T-cell (primary cell): ENCODE results near the gene DCUN1D4. TPM values are rescaled to one million over a fixed set of nuclear protein-coding genes. Genes with fewer than 3 reads are reported as not detected.
A peak's percentile ranks its signal among the peaks of the same experiment; 100 is the strongest.

Source experiments
- ATAC-seq, 4 experiments: fragments of 200-7000 bp in 3 of 4; fragments of 150-1000 bp in 1 of 4; cut with Tn5 transposase; replicated peaks in 1 of 4; 1 replicate in 3 of 4; 2 replicates in 1 of 4; pipeline ENCODE4 v1.10.0; 2021; ENCODE audit warnings: moderate library complexity in 3 of 4, mild to moderate bottlenecking in 2 of 4, moderate number of reproducible peaks in 1 of 4
- CTCF ChIA-PET, 2 donors: fragments of 300-600 bp; sonication (Branson Sonifier 250); formaldehyde crosslinking; loops; one replicate each; lab custom pipeline; 2022; ENCODE audit warnings: antibody characterized with exemption in 2 of 2; lab: Charles Lee
- POLR2A ChIA-PET, 2 donors: fragments of 300-600 bp; sonication (Branson Sonifier 250); formaldehyde crosslinking; loops; one replicate each; lab custom pipeline; 2022; ENCODE audit warnings: antibody characterized with exemption in 2 of 2; lab: Charles Lee
- DNase-seq, 35 experiments: peaks; one replicate each; pipeline versions ENCODE4 v3.0.0 to v3.0.0-alpha.2; 2013 to 2023
- H3K27ac ChIP-seq: one replicate; pipeline ENCODE4 v1.5.1; 2013; ENCODE audit warnings: low read length
- H3K27me3 ChIP-seq, 2 experiments: replicated peaks in 1 of 2; 1 replicate in 1 of 2; 2 replicates in 1 of 2; pipeline versions ENCODE4 v1.6.1 to v1.7.0; 2013; ENCODE audit warnings: low read length in 1 of 2, mixed read lengths in 1 of 2; ENCODE audit not compliant: control insufficient read depth in 2 of 2, insufficient read depth in 2 of 2; ENCODE audit errors: extremely low read depth in 1 of 2
- H3K36me3 ChIP-seq, 2 donors: 1 replicate in 1 of 2; 2 replicates in 1 of 2; pipeline versions ENCODE4 v1.6.1 to v1.7.0; 2013; ENCODE audit warnings: low read length in 1 of 2; ENCODE audit not compliant: control insufficient read depth in 2 of 2, insufficient read depth in 1 of 2; ENCODE audit errors: extremely low read depth in 1 of 2
- H3K4me1 ChIP-seq, 2 experiments: 1 replicate in 1 of 2; 2 replicates in 1 of 2; pipeline versions ENCODE4 v1.6.1 to v1.7.0; 2013; ENCODE audit warnings: low read length in 2 of 2, mixed read lengths in 1 of 2; ENCODE audit not compliant: insufficient read depth in 2 of 2, control insufficient read depth in 1 of 2; ENCODE audit errors: extremely low read depth in 1 of 2
- H3K4me3 ChIP-seq, 2 donors: 1 replicate in 1 of 2; 2 replicates in 1 of 2; pipeline versions ENCODE4 v1.5.1 to v1.7.0; 2013; ENCODE audit warnings: mild to moderate bottlenecking in 2 of 2, low read length in 1 of 2, moderate library complexity in 1 of 2; ENCODE audit not compliant: control insufficient read depth in 1 of 2; ENCODE audit errors: extremely low read depth in 1 of 2
- H3K9me3 ChIP-seq: 2 replicates; pipeline ENCODE4 v1.7.0; 2013
- H3K27ac Mint-ChIP-seq, 2 donors: one replicate each; pipeline ENCODE4 v1.8.0; 2020 to 2021; ENCODE audit warnings: mild to moderate bottlenecking in 2 of 2, mixed read lengths in 2 of 2
- H3K27me3 Mint-ChIP-seq, 2 donors: one replicate each; pipeline ENCODE4 v1.8.0; 2021 to 2022; ENCODE audit warnings: mixed read lengths in 2 of 2
- H3K36me3 Mint-ChIP-seq: one replicate; pipeline ENCODE4 v1.8.0; 2021; ENCODE audit warnings: mixed read lengths
- H3K4me1 Mint-ChIP-seq, 3 donors: one replicate each; pipeline ENCODE4 v1.8.0; 2020 to 2022; ENCODE audit warnings: mixed read lengths in 3 of 3, mild to moderate bottlenecking in 1 of 3
- H3K4me3 Mint-ChIP-seq, 3 donors: one replicate each; pipeline ENCODE4 v1.8.0; 2020 to 2022; ENCODE audit warnings: mild to moderate bottlenecking in 3 of 3, mixed read lengths in 3 of 3, moderate library complexity in 3 of 3
- H3K9me3 Mint-ChIP-seq, 3 donors: one replicate each; pipeline ENCODE4 v1.8.0; 2020 to 2022; ENCODE audit warnings: mixed read lengths in 3 of 3
- WGBS: methylation state at CpG from one replicate; pipeline ENCODE4 v1.1.5; 2013; ENCODE audit warnings: missing lambda C conversion rate; ENCODE audit not compliant: insufficient coverage; 5-methylcytosine and 5-hydroxymethylcytosine counted together
- total RNA-seq, 35 experiments: library from RNA in 6 of 35; stranded (reverse) in 6 of 35; fragments of 120-200 nt in 1 of 35; gene quantifications; one replicate each; pipeline versions ENCODE4 v1.2.1 to v1.2.4 and lab custom pipeline; 2013 to 2026

DCUN1D4 gene
- total RNA-seq, 5 donors from 2014 or later (not counting 1 experiment from before 2014, with no cell fraction given), result 35.6 to 47.1 (median 37.3) TPM

GRCh38 chr4:51895816-51896408, 53.0 kb downstream of the DCUN1D4 start:
- no peak overlapping the region for H3K27ac ChIP-seq
- H3K27me3 Mint-ChIP-seq, result no peaks in the 10 kb centered on the region
- peaks cover 45% of the 10 kb centered on the region for H3K36me3 Mint-ChIP-seq
- H3K9me3 Mint-ChIP-seq, result no peaks in the 10 kb centered on the region
- POLR2A ChIA-PET, result no interaction called here
- peaks cover 9 to 30% of the 10 kb centered on the region in 2 donors for H3K36me3 ChIP-seq
- H3K27ac Mint-ChIP-seq, result peak overlapping the region in 1 of 2 donors; percentile 40
- peaks cover 0 to 3% (median 2%) of the 10 kb centered on the region in 3 donors for H3K4me1 Mint-ChIP-seq
- H3K9me3 ChIP-seq, result no peaks in the 10 kb centered on the region
- WGBS, result 0% methylated on average over 1 of the region's 2 CpGs
- no peak overlapping the region for H3K4me3 ChIP-seq
- DNase-seq, result peak in 30 of 35 experiments; percentile 1 to 64 (median 22)
- H3K4me1 ChIP-seq, result no peaks in the 10 kb centered on the region
- ATAC-seq, result peak; percentile 79 to 93 (median 86)
- no peak overlapping the region for H3K4me3 Mint-ChIP-seq
- no peaks in the 10 kb centered on the region for H3K27me3 ChIP-seq
- CTCF ChIA-PET, result interaction anchor here (0.6 to 1.3 kb wide), 8 partner anchors 9 to 1099 kb away, joined by 3 to 7 read pairs (median 4); partner anchors contain the start of genes DCUN1D4 (in 1 of the 2) and SGCB (in 1 of the 2)

DNA sequence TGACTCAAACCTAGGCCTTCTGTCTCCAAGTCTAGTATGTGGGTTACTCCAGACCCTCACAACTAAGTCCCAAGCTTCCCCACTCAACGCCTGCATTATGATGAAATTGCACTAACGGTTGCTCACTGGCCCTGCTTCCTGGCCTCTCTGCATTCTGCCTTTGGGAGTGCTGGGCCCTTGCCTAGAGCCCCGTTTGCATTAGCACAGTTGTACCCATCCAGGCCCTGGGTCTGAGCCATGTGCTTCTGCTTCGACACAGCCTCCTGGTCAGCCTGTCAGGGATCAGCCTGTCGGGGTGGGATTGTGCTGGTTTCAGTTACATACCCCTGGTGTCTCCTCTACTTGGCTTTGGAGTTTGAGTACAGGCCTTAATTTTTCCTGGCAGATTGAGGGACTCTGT, 58.4 kb downstream of the DCUN1D4 start:
- Histone ChIP-seq H3K27me3 (no peaks in the 10 kb centered on the region), H3K4me3 (no peak overlapping the region), H3K4me1 (no peaks in the 10 kb centered on the region), H3K27ac (no peak overlapping the region), H3K36me3 (peaks cover 4 to 39% of the 10 kb centered on the region in 2 donors), H3K9me3 (no peaks in the 10 kb centered on the region)
- H3K9me3 Mint-ChIP-seq, result no peaks in the 10 kb centered on the region
- no peaks in the 10 kb centered on the region for H3K27me3 Mint-ChIP-seq
- no peak overlapping the region for H3K27ac Mint-ChIP-seq
- peaks cover 0 to 3% (median 0%) of the 10 kb centered on the region in 3 donors for H3K4me1 Mint-ChIP-seq
- WGBS, result 100% methylated on average over 3 of the region's 5 CpGs
- ChIA-PET POLR2A (no interaction called here), CTCF (no interaction called here)
- no peak overlapping the region for H3K4me3 Mint-ChIP-seq
- DNase-seq (no peak), ATAC-seq (no peak)
- peaks cover 66% of the 10 kb centered on the region for H3K36me3 Mint-ChIP-seq

- Mint-ChIP-seq H3K9me3 (no peaks in the 10 kb centered on the region), H3K4me3 (no peak overlapping the region), H3K36me3 (peaks cover 67% of the 10 kb centered on the region), H3K27ac (no peak overlapping the region), H3K4me1 (peaks cover 0 to 3% (median 0%) of the 10 kb centered on the region in 3 donors), H3K27me3 (no peaks in the 10 kb centered on the region)
- no peaks in the 10 kb centered on the region for H3K9me3 ChIP-seq
- no peak overlapping the region for H3K4me3 ChIP-seq
- ATAC-seq, result no peak
- H3K27me3 ChIP-seq, result no peaks in the 10 kb centered on the region
- peaks cover 0 to 37% of the 10 kb centered on the region in 2 donors for H3K36me3 ChIP-seq
- ChIA-PET CTCF (interaction anchor here in 1 of 2 donors (0.5 kb wide), 1 partner anchor 25 kb away, joined by 4 read pairs; no protein-coding TSS in a partner anchor), POLR2A (no interaction called here)
- no peak overlapping the region for H3K27ac ChIP-seq
- no peak for DNase-seq
- WGBS, result no CpG with 5 or more reads among the region's 7 CpGs
- no peaks in the 10 kb centered on the region for H3K4me1 ChIP-seq
These were observed 63.4 kb downstream of the DCUN1D4 start for GRCh38 chr4:51906167-51906958.

DNA sequence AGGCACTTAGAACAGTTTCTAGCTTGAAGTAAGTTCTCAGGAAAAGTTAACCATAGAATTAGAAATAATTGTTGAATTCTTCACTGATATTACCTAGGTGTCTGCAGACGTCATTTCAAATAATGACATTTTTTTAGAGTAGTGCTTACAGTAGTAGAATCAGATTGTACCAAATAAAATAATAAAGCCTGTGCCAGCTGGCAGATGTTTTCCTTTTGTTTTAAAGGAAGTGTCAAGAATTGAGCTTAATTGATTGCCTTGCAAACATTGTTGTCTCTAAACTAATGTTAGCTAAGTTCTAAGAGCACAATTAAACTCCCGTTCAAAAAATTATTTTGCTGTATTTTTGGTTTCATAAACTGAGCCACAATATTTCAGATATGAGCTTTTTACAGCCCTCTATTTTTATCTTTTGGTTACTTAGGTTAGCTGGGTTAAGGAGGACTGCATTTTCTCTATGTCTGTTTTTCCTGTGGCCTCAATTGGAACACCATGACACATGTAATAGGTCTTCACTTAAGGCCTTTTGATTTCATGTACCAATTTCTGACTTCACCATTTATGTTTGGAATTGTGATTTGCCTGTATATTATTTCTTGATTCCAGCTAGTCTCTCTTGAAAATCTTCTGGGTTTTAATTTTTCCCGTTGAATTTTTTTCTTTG, 64.2 kb downstream of the DCUN1D4 start:
- H3K36me3 Mint-ChIP-seq, result peaks cover 69% of the 10 kb centered on the region
- POLR2A ChIA-PET, result no interaction called here

DNA sequence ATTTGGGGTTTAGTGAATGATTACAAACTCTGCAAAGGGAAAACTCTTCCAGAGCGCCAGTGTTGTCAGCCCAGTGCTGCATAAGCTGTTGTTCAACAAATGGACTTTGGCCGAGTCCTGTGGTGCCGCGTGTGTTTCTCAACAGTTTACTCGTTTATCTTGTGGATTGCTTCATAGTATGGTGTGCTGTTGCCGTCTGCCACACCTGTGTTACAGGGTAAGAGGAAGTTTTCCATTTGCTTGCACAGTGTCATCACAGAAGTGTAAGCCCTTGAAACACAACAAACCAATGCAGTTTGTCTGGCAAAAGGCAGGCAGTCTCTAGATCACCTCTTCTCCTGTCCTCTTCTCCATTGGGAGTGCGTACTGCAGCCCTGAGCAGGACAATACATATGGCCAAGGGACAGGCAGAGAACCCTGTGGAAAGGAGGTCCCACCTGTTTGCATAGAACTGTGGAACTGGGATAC, 66.3 kb downstream of the DCUN1D4 start:
- no CpG with 5 or more reads among the region's 7 CpGs for WGBS

More for the DNA sequence above, 64.2 kb downstream of the DCUN1D4 start:
- Histone ChIP-seq H3K4me1 (no peaks in the 10 kb centered on the region), H3K9me3 (no peaks in the 10 kb centered on the region), H3K4me3 (no peak overlapping the region), H3K27ac (no peak overlapping the region), H3K36me3 (peaks cover 0 to 39% of the 10 kb centered on the region in 2 donors), H3K27me3 (no peaks in the 10 kb centered on the region)
- Mint-ChIP-seq H3K4me3 (no peak overlapping the region), H3K9me3 (no peaks in the 10 kb centered on the region), H3K27ac (no peak overlapping the region), H3K27me3 (no peaks in the 10 kb centered on the region), H3K4me1 (peaks cover 0 to 3% (median 0%) of the 10 kb centered on the region in 3 donors)
- CTCF ChIA-PET, result no interaction called here
- WGBS, result no CpG with 5 or more reads among the region's 3 CpGs
- ATAC-seq (no peak), DNase-seq (no peak)

GRCh38 chr4:51918251-51918650, 75.3 kb downstream of the DCUN1D4 start:
- Mint-ChIP-seq H3K27ac (no peak overlapping the region), H3K9me3 (peaks cover 0 to 24% (median 15%) of the 10 kb centered on the region in 3 donors), H3K4me3 (no peak overlapping the region), H3K4me1 (no peaks in the 10 kb centered on the region), H3K27me3 (no peaks in the 10 kb centered on the region), H3K36me3 (peaks cover 46% of the 10 kb centered on the region)
- no peaks in the 10 kb centered on the region for H3K4me1 ChIP-seq
- H3K27me3 ChIP-seq, result no peaks in the 10 kb centered on the region
- ATAC-seq (no peak), DNase-seq (no peak)
- no peaks in the 10 kb centered on the region for H3K9me3 ChIP-seq
- ChIA-PET CTCF (interaction anchor here in 1 of 2 donors (0.7 kb wide), 1 partner anchor 37 kb away, joined by 4 read pairs; no protein-coding TSS in a partner anchor), POLR2A (no interaction called here)
- H3K27ac ChIP-seq, result no peak overlapping the region
- WGBS, result 100% methylated on average over 1 of the region's 6 CpGs
- H3K4me3 ChIP-seq, result no peak overlapping the region
- H3K36me3 ChIP-seq, result peaks cover 4 to 13% of the 10 kb centered on the region in 2 donors

More for the DNA sequence above, 66.3 kb downstream of the DCUN1D4 start:
- Histone ChIP-seq H3K27ac (no peak overlapping the region), H3K4me1 (no peaks in the 10 kb centered on the region), H3K27me3 (no peaks in the 10 kb centered on the region), H3K4me3 (no peak overlapping the region), H3K36me3 (peaks cover 1 to 51% of the 10 kb centered on the region in 2 donors), H3K9me3 (no peaks in the 10 kb centered on the region)
- Mint-ChIP-seq H3K4me3 (no peak overlapping the region), H3K4me1 (peaks cover 0 to 3% (median 0%) of the 10 kb centered on the region in 3 donors), H3K27ac (no peak overlapping the region), H3K9me3 (no peaks in the 10 kb centered on the region), H3K36me3 (peaks cover 70% of the 10 kb centered on the region), H3K27me3 (no peaks in the 10 kb centered on the region)
- ATAC-seq (no peak), DNase-seq (no peak)
- ChIA-PET CTCF (no interaction called here), POLR2A (no interaction called here)
